ENCODE data around the gene MPP4. TPM values are rescaled to one million over a fixed set of nuclear protein-coding genes. Genes with fewer than 3 reads are reported as not detected.

MPP4 gene
- total RNA-seq (2014; rRNA removed; shearing (Covaris generic)) = 24.3 and 27.2 TPM in 2 replicates

DNA sequence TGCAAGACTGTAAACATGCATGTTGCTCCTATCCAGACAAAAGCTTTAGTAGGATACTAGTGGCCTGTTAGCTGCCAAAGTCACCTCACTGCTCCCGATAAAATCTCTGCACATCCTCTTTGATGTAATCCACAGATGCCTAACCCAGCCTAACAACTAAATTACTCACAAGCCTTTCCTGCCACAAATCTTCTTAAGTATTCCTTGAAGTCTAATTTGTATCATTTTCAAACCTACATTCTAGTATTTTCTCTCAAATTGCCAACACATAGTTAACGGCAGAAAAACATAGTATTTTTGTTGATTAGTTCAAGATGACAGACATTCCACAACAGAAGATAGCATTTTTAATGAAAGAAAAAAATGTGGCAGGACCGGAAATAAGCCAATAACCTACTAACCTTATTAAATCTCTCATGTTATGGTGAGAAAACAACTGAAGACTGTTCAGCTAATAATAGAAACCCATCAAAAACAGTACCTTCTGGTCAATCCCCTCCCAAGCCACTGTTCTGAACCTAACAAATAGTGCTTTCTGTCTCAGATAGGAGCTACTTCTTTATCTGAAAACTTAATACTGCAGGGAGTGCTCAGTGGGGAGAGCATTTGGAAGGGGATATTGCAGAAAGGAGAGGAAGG, at the start of gene MPP4:
TSS of gene MPP4 (minus strand) at position 57 of the 639 bp plus-strand sequence. CDS start 4,690 bp downstream, outside the sequence.
- DNase-seq (ENCODE audit: low read depth) = peak; percentile 89

GRCh38 chr2:201746551-201746950, 48.1 kb upstream of the MPP4 start:
- no peak for DNase-seq (ENCODE audit: low read depth)

GRCh38 chr2:201735486-201735885, 37.0 kb upstream of the MPP4 start:
- no peak for DNase-seq (ENCODE audit: low read depth)

GRCh38 chr2:201734111-201734510, 35.7 kb upstream of the MPP4 start:
- DNase-seq (ENCODE audit: low read depth) = no peak

DNA sequence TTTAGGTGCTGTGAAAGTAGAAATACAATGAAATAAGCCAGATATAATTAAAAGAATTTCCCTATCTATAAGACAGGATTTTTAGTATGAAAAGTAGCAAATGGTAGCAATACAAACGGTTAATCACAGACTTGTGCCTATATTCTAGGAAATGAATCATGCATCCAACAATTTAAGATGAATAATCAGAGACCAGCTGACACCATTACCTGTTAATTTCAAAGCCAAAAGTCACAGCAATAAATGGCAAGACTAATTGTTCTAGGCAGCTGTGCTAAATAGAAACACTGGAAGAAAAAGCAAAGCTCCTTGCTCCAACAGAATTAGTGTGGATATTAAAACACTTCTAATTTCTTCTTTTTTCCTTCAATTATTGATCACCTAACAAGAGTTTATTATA, 35.1 kb upstream of the MPP4 start:
- DNase-seq (ENCODE audit: low read depth) = no peak

DNA sequence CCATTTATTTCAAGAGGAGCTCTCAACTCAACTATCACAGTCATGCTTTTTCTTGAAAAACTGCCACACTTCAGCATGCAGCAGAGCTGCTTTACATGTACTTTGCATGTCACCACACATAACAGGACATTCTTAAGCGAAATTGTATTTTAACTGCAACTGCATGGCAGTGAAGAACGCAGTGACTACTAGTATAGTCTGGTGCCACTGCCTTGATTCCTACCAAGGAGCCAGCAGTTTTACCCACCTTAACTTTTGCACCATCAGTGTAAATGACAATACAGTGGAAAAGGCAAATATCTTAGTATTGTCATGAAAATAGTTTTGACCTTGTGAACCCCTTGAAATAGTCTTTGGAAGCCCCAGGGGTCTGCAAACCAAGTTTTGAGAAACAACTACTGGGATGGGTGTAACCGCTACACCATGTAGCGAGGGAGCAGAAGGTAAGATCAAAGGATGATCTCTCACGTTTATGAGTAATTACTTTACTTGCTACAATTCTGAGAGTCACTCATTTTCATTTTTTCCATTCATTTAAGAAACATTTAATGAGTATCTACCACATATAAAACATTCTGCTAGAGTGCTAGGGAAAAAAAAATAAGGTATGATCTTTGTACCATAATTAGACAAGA, 32.3 kb upstream of the MPP4 start:
- no peak for DNase-seq (ENCODE audit: low read depth)

- DNase-seq (ENCODE audit: low read depth) = no peak
These were observed 17.0 kb upstream of the MPP4 start for GRCh38 chr2:201715459-201715858.

- DNase-seq (ENCODE audit: low read depth) = no peak
These were observed 14.3 kb upstream of the MPP4 start for GRCh38 chr2:201712726-201713125.

- DNase-seq (ENCODE audit: low read depth) = peak; percentile 71
These were observed 11.3 kb upstream of the MPP4 start for GRCh38 chr2:201709747-201710146.

DNA sequence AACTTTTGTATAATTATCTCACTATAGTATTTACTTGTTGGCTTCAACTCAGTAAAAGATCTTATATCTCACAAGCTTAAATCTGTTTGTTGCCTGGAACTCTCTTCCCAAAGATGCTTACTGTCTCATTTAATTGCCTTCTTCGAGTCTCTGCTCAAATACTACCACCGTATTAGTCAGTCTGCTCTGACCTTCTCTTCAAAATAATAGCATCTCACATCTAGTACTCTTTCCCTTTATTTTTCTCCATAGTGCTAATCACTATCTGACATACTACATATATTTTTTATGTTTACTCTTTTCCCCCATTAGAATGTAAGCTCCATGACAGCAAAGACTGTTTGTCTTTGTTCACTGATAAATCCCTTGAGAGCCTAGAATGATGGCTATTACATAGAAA, 10.6 kb upstream of the MPP4 start:
- DNase-seq (ENCODE audit: low read depth) = peak; percentile 23

DNA sequence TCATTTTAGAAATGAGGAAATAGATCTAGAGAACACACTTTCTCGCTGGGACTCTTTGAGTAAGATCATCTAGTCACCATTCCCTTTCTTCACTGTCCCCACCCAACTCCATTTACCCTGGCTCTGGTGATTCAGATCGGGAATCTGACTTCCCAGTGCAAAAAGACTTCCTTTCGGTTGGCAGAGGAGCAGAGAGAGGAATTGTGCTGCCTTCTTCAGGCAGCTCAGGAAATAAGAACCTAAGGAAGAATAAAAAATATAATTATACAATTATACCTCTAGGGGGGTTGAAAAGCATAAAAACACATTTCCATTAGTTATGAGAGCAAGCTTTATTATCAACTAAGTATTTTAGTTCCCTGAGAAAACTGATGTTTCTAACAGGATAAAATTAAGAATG, 9.3 kb upstream of the MPP4 start:
- DNase-seq (ENCODE audit: low read depth) = peak; percentile 72

GRCh38 chr2:201707142-201707541, 8.7 kb upstream of the MPP4 start:
- no peak for DNase-seq (ENCODE audit: low read depth)

GRCh38 chr2:201704536-201704935, 6.1 kb upstream of the MPP4 start:
- no peak for DNase-seq (ENCODE audit: low read depth)

DNA sequence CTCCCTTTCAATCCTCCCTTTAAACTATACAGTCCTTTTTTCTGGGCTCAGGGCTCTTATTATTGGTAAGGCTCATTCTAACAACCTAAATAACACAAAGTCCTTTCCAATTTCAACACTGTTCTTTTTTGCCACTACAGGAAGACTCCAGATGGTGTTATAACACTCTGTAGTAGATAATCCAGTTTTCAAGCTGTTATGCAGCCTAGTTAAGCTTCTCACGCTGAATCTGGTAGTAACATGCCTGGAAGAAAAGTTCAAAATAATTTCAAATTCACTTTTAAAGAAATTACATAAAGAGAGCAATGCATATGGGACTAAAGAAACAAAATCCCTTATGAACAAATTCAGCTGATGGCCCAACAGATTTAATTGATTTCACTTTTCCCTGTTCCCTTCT, 3.2 kb upstream of the MPP4 start:
- no peak for DNase-seq (ENCODE audit: low read depth)

DNA sequence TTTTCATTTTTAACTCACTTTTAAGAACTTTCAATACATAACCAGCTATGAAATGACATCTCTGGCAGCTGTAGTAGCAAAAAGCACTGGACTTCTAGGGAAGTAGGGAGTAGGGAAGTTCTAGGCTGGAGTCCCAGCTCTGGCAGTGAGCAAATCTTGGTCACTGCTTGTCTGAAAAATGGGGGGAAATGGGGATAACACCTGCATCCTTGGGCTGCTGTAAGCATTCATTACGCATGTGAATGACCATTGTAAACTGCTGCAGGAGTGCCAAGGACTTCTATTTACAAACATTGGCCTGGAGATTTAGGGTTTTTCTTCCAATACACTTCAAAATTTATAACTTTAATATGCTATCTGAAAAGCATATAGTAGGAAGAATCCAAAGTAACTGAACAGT, 972 bp upstream of the MPP4 start:
- DNase-seq (ENCODE audit: low read depth) = no peak

- peak; percentile 88 for DNase-seq (ENCODE audit: low read depth)
These were observed 545 bp downstream of the MPP4 start for GRCh38 chr2:201697899-201698298.

GRCh38 chr2:201696151-201696659, 2.2 kb downstream of the MPP4 start:
- peak; percentile 97 for DNase-seq (ENCODE audit: low read depth)

DNA sequence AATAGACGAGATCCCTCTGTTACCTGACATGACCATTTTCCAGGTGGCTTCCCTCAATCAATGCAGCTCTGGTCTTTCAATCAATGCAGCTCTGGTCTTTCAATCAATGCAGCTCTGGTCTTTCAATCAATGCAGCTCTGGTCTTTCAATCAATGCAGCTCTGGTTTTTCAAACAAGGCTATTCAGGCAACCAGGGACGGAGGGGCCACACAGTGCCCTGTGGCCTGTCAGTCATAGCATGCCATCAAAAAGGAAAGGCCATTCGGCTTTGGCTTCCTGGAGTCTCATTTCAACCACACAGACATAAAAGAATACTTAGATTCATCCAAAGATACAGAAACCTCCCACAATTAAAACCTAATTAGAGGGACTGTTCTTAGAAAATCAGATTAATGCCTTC, 13.3 kb downstream of the MPP4 start:
- no peak for DNase-seq (ENCODE audit: low read depth)

DNA sequence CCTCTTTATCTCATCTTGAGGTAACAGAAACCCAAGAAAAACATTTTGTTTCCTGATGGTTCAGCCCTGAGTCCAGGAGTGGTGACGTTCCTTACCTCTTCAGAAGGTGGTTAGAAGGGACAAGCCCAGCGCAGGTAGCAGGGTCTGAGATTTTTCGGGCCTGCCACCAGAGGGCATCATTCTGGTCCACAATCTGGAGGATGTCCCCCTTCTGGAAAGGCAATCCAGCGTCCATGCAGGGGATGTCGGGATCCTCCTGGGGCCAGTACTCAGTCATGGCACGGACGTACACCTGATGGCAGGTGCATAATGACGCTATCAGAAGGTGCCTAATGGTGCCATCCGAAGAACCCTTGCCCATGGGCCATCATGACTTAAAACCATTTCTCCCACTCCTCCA, 17.7 kb downstream of the MPP4 start:
- DNase-seq (ENCODE audit: low read depth) = peak; percentile 44

- no peak for DNase-seq (ENCODE audit: low read depth)
These were observed 20.0 kb downstream of the MPP4 start for GRCh38 chr2:201678401-201678800.

- no peak for DNase-seq (ENCODE audit: low read depth)
These were observed 23.0 kb downstream of the MPP4 start for GRCh38 chr2:201675454-201675853.

DNA sequence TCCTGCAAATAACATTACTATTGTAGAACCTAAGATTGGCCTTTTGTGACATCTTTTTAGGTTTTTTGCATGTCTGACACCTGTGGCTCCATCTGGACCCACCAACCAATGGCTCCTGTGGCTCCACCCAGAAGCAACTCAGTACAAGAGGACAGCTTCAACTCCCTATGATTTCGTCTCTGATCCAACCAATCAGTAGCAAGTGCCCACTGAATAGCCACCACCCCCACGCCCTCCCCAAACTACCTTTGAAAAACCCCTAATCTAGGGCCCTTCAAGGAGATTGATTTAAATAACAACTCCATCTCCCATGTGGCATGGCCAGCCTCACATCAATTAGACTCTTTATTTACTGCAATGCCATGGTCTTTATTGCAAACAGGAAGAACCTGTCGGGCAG, 23.6 kb downstream of the MPP4 start:
- no peak for DNase-seq (ENCODE audit: low read depth)

GRCh38 chr2:201674298-201674697, 24.1 kb downstream of the MPP4 start:
- no peak for DNase-seq (ENCODE audit: low read depth)

DNA sequence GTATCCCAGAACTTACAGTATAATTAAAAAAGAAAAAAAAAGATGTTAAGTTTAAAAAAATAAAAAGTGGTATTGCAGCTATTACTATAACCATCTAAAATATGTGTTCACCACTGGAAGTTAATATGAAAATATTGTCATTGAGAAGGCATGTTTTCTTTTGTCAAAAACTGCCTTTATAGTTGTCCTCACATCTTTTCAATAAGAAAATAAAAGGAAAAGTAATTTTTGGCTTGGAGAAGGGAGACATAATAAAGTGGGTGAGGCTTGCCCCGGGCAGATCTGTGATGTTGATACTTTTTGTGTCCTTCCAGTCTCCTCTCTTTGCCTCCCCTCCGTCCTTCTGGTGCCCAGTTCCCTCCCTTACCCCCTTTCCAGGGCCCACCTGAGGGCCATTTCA, 24.9 kb downstream of the MPP4 start:
- DNase-seq (ENCODE audit: low read depth) = no peak
